HG03066 (cell line): ENCODE measurements around the gene CSTPP1.
"Not testable (repeated sequence)": the region's sequence is repeated elsewhere in the genome, so short reads cannot be mapped to it uniquely, and the experiment has no call there.

Experiments
- ATAC-seq: cut with Tn5 transposase; IDR thresholded peaks from one replicate; pipeline ENCODE4 v1.9.1; 2021; ENCODE audit warnings: low read depth; ENCODE audit not compliant: unreplicated experiment

Gene CSTPP1

GRCh38 chr11:46984987-46985386 lies 48.4 kb downstream of the CSTPP1 start:
- ATAC-seq: no peak

- no peak for ATAC-seq
Observed at GRCh38 chr11:46987183-46987582, 50.6 kb downstream of the CSTPP1 start.

- ATAC-seq: not testable (repeated sequence)
Observed at GRCh38 chr11:46989810-46990487, 53.4 kb downstream of the CSTPP1 start.

GRCh38 chr11:46991391-46991790 lies 54.8 kb downstream of the CSTPP1 start:
- no peak for ATAC-seq

- ATAC-seq: not testable (repeated sequence)
Observed at GRCh38 chr11:46992386-46992785, 55.8 kb downstream of the CSTPP1 start.

GRCh38 chr11:46997796-46998195 lies 61.2 kb downstream of the CSTPP1 start:
- not testable (repeated sequence) for ATAC-seq

GRCh38 chr11:46999217-46999616 lies 62.7 kb downstream of the CSTPP1 start:
- ATAC-seq: no peak

GRCh38 chr11:47000033-47000432 lies 63.5 kb downstream of the CSTPP1 start:
- ATAC-seq: no peak

- no peak for ATAC-seq
Observed at GRCh38 chr11:47001781-47002181, 65.2 kb downstream of the CSTPP1 start.

- no peak for ATAC-seq
Observed at GRCh38 chr11:47002390-47002789, 65.8 kb downstream of the CSTPP1 start.

- ATAC-seq: no peak
Observed at GRCh38 chr11:47003180-47003877, 66.8 kb downstream of the CSTPP1 start.

GRCh38 chr11:47004595-47005033 lies 68.1 kb downstream of the CSTPP1 start:
- ATAC-seq: no peak

- ATAC-seq: no peak
Observed at GRCh38 chr11:47005441-47005840, 68.9 kb downstream of the CSTPP1 start.

GRCh38 chr11:47007579-47007978 lies 71.0 kb downstream of the CSTPP1 start:
- ATAC-seq: no peak

- no peak for ATAC-seq
Observed at GRCh38 chr11:47010179-47010578, 73.6 kb downstream of the CSTPP1 start.

GRCh38 chr11:47014097-47014496 lies 77.5 kb downstream of the CSTPP1 start:
- ATAC-seq: no peak

- ATAC-seq: no peak
Observed at GRCh38 chr11:47018637-47019036, 82.1 kb downstream of the CSTPP1 start.

GRCh38 chr11:47020793-47021526 lies 84.4 kb downstream of the CSTPP1 start:
- no peak for ATAC-seq

- no peak for ATAC-seq
Observed at GRCh38 chr11:47021527-47021818, 84.9 kb downstream of the CSTPP1 start.

- no peak for ATAC-seq
Observed at GRCh38 chr11:47021965-47022364, 85.4 kb downstream of the CSTPP1 start.

GRCh38 chr11:47028195-47029093 lies 91.9 kb downstream of the CSTPP1 start:
- no peak for ATAC-seq
